HEK293 (cell line): ENCODE measurements around the gene NCKAP5.

Source experiments
- ZNF133 ChIP-seq: fragments of 450-650 bp; formaldehyde crosslinking; IDR thresholded peaks from 2 replicates; pipeline ENCODE4 v1.5.1; 2016; ENCODE audit warnings: missing biosample characterization, missing genetic modification characterization
- TF ChIP-seq, protein P1 (sequence below): fragments of 450-650 bp; formaldehyde crosslinking; IDR thresholded peaks from 2 replicates; pipeline ENCODE4 v1.5.1; 2016; ENCODE audit warnings: missing biosample characterization, missing genetic modification characterization

DNA sequence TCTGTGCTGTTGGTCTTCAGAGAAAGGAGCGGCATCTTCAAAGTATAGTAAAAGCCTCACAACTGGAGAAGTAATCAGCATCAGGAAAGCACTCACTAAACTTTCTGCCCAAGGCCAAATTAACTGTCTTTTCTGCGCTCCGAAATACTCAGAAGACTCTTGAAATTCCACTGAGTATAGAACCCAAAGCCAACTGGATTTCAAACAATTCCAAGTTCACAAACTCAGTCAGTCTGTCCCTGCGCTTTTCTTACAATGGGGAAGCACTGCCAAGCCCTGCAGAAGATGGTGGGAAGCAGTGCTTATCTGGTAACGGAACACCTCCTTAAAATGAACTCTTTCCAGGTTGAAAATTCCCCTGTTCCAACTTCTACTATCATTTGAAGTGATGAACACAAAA, 193.5 kb downstream of the NCKAP5 start:
- no peak for TF ChIP-seq ZNF133 (tag by site-specific recombination)
- TF ChIP-seq, protein P1, sequence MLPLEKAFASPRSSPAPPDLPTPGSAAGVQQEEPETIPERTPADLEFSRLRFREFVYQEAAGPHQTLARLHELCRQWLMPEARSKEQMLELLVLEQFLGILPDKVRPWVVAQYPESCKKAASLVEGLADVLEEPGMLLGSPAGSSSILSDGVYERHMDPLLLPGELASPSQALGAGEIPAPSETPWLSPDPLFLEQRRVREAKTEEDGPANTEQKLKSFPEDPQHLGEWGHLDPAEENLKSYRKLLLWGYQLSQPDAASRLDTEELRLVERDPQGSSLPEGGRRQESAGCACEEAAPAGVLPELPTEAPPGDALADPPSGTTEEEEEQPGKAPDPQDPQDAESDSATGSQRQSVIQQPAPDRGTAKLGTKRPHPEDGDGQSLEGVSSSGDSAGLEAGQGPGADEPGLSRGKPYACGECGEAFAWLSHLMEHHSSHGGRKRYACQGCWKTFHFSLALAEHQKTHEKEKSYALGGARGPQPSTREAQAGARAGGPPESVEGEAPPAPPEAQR (tag by site-specific recombination) = no peak
